Chondrocyte (in vitro differentiated cells): ENCODE measurements around the gene NQO2. TPM values are rescaled to one million over a fixed set of nuclear protein-coding genes. Genes with fewer than 3 reads are reported as not detected.
"Not testable (repeated sequence)": the region's sequence is repeated elsewhere in the genome, so short reads cannot be mapped to it uniquely, and the experiment has no call there.

Experiments used
- DNase-seq: peaks from one replicate; pipeline ENCODE4 v3.0.0; 2021; ENCODE audit warnings: mixed read lengths, low spot score
- H3K27ac Mint-ChIP-seq: one replicate; pipeline ENCODE4 v1.8.0; 2021; ENCODE audit warnings: mild to moderate bottlenecking, moderate library complexity, mixed read lengths; ENCODE audit not compliant: unreplicated experiment
- H3K27me3 Mint-ChIP-seq: 2 replicates; pipeline ENCODE4 v1.8.0; 2021; ENCODE audit warnings: low read depth, mixed read lengths
- H3K36me3 Mint-ChIP-seq: 2 replicates; pipeline ENCODE4 v1.8.0; 2021; ENCODE audit warnings: low read depth, mixed read lengths
- H3K4me1 Mint-ChIP-seq: 2 replicates; pipeline ENCODE4 v1.8.0; 2021; ENCODE audit warnings: low read depth, mild to moderate bottlenecking, mixed read lengths
- H3K4me3 Mint-ChIP-seq: one replicate; pipeline ENCODE4 v1.8.0; 2021; ENCODE audit warnings: mild to moderate bottlenecking, moderate library complexity, mixed read lengths; ENCODE audit not compliant: unreplicated experiment
- H3K9me3 Mint-ChIP-seq: 2 replicates; pipeline ENCODE4 v1.8.0; 2021; ENCODE audit warnings: low read depth, mixed read lengths
- CTCF ChIP-seq: fragments of 200-600 bp; sonication (generic); IDR thresholded peaks from 2 replicates; pipeline ENCODE4 v1.5.0; 2021; ENCODE audit warnings: antibody characterized with exemption, mild to moderate bottlenecking, moderate library complexity
- total RNA-seq: library from RNA; stranded (reverse); gene quantifications from 3 replicates; pipeline ENCODE4 v1.2.1, GENCODE V29; 2021

Gene NQO2
- total RNA-seq, 1 donor from 2014 or later, result 35.1 TPM

GRCh38 chr6:3016473-3017280 lies 17.0 kb downstream of the NQO2 start:
- TF ChIP-seq CTCF, result no peak
- H3K27ac Mint-ChIP-seq, result no peak overlapping the region
- no peak for DNase-seq
- no peaks in the 10 kb centered on the region for H3K27me3 Mint-ChIP-seq
- H3K9me3 Mint-ChIP-seq, result peaks cover 11% of the 10 kb centered on the region
- H3K36me3 Mint-ChIP-seq, result peaks cover 34% of the 10 kb centered on the region
- no peak overlapping the region for H3K4me3 Mint-ChIP-seq
- peaks cover 9% of the 10 kb centered on the region for H3K4me1 Mint-ChIP-seq

GRCh38 chr6:3017304-3017703 lies 17.6 kb downstream of the NQO2 start:
- Mint-ChIP-seq H3K9me3 (peaks cover 5% of the 10 kb centered on the region), H3K27me3 (no peaks in the 10 kb centered on the region), H3K36me3 (peaks cover 28% of the 10 kb centered on the region), H3K27ac (no peak overlapping the region), H3K4me3 (no peak overlapping the region), H3K4me1 (peaks cover 9% of the 10 kb centered on the region)
- DNase-seq, result no peak
- TF ChIP-seq CTCF, result no peak

GRCh38 chr6:3019065-3019464 lies 19.4 kb downstream of the NQO2 start:
- H3K4me1 Mint-ChIP-seq, result peaks cover 15% of the 10 kb centered on the region
- peaks cover 24% of the 10 kb centered on the region for H3K36me3 Mint-ChIP-seq
- no peaks in the 10 kb centered on the region for H3K27me3 Mint-ChIP-seq
- no peak for DNase-seq
- no peak overlapping the region for H3K27ac Mint-ChIP-seq
- H3K4me3 Mint-ChIP-seq, result no peak overlapping the region
- TF ChIP-seq CTCF, result no peak
- peaks cover 7% of the 10 kb centered on the region for H3K9me3 Mint-ChIP-seq

GRCh38 chr6:3019749-3020320 lies 20.1 kb downstream of the NQO2 start:
- no peak overlapping the region for H3K27ac Mint-ChIP-seq
- peaks cover 24% of the 10 kb centered on the region for H3K36me3 Mint-ChIP-seq
- no peak for TF ChIP-seq CTCF
- DNase-seq, result no peak
- peaks cover 7% of the 10 kb centered on the region for H3K9me3 Mint-ChIP-seq
- H3K4me3 Mint-ChIP-seq, result no peak overlapping the region
- no peaks in the 10 kb centered on the region for H3K27me3 Mint-ChIP-seq
- peaks cover 22% of the 10 kb centered on the region for H3K4me1 Mint-ChIP-seq

GRCh38 chr6:3020976-3021598 lies 21.4 kb downstream of the NQO2 start:
- DNase-seq, H3K4me3 Mint-ChIP-seq, H3K9me3 Mint-ChIP-seq, H3K27ac Mint-ChIP-seq, H3K27me3 Mint-ChIP-seq: not testable (repeated sequence)
- Mint-ChIP-seq H3K36me3 (peaks cover 17% of the 10 kb centered on the region), H3K4me1 (peaks cover 32% of the 10 kb centered on the region)
